Activated CD4-positive, alpha-beta T cell treated with anti-CD3 and anti-CD28 coated beads for 24 hours (primary cell): ENCODE results near the gene CLRN3.

Experiments used
- DNase-seq, 2 donors: peaks; one replicate each; pipeline ENCODE4 v3.0.0-alpha.2; 2020; ENCODE audit warnings: low read depth in 2 of 2

Gene CLRN3, protein sequence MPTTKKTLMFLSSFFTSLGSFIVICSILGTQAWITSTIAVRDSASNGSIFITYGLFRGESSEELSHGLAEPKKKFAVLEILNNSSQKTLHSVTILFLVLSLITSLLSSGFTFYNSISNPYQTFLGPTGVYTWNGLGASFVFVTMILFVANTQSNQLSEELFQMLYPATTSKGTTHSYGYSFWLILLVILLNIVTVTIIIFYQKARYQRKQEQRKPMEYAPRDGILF

DNA sequence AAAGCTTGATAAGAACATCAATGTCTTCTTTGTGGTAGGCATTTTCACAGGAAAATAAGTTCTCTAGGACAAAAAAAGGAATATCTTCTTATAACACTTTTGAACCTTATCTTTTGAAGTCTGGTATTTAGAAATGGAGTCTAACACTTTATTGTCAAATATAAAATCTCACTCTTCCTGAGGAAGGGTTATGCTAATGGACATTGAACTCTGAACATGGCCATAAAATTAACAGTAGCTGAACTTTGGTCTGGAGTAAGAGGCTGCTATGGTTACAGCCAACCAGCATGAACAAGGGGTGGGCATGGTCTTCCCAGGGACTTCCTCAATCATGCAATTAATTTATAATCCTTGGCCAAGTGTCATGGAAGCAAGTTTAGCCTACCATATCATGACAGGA is at the start of gene CLRN3:
TSS of gene CLRN3 (minus strand) at position 199 of the 400 bp plus-strand sequence. CDS start at position 42, 157 bp downstream.
- no peak for DNase-seq

DNA sequence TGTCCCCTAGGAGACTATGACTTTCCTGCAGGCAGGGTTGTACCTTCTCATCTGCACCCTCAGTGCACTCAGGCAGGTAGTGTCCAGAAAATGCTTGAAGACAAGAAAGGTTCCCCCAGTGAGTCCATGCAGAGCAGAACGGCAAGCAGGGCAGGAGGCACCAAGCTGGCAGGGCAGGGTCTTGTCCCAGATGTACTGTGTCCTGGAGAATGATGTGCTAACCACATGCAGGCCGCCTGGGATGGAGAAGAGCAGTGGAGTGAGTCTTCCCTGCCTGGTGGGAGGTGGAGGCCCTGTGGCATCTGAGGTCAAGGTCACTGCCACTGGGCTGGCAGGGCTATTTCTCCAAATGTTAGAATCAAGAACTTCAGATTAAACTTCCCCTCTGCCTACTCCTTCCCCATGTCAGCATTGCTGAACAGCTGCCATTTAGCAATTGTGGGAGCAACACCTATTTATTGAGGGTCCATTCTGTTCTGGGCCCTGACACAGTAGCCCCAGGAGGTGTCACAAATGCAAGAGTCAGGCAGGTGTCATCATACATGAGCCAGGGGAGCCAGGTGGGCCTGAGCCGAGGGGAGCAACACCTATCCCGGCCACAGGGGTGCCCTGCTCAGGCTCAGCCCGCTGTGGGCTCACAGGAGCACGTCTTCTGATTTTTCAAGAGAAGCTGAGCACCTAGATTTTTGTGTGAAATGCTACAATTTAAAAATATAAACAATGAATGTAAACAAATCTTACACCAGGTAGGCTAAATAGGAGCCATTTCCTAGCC is 48.3 kb upstream of the CLRN3 start:
- DNase-seq, result no peak

GRCh38 chr10:127939786-127940330 is 47.1 kb upstream of the CLRN3 start:
- no peak for DNase-seq

DNA sequence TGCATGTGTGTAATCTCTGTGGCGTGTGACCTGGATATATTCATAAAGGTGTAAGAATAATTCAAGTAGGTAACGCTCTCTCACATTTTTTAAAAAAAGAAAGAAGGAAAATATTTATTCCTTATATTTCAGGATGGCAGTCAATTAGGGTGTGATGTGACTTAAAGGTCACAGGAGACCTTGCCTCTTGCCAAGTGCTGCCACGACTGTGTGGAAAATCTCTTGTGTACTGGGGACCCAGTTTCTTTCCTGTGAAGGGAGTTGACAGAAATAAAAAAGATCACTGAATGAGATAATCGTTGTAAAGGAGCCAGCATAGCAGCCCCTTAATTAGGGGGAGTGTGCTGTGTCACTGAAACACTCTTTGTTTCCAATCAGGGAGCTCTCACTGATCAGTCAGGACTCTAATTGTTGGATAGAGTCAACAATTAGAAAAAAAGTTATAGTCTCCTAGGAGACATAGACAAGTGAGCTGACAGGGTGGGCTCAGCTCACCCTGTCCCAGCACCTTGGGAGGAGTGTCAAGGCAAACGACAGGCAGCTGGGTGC is 45.2 kb upstream of the CLRN3 start:
- no peak for DNase-seq

GRCh38 chr10:127937069-127937468 is 44.3 kb upstream of the CLRN3 start:
- DNase-seq, result no peak

DNA sequence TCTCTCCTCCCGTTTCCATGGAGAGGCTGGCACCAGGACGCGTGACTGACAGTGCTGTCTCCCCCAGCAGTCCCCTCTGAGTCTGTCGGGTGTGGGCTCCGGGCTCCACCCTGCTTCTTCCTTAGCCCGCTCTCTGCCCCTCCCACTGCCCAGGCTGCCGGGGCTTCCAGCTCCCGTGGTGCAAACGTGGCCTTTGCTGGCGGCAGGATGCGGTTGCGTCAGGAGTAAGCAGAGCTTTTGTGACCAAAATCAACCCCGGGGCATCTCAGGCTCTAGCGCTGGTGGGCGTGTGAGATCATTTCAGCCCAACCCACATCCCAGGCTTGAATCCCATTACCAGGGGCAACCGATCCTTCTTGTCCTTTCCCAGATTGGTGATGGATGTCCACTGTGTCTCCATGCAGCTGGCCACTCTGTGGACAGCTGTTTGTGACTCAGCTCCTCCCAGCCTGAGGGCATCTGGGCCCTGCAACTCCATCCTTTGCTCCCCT is 42.4 kb upstream of the CLRN3 start:
- DNase-seq, result no peak

- DNase-seq, result no peak
Observed at GRCh38 chr10:127934383-127934782, 41.6 kb upstream of the CLRN3 start.

DNA sequence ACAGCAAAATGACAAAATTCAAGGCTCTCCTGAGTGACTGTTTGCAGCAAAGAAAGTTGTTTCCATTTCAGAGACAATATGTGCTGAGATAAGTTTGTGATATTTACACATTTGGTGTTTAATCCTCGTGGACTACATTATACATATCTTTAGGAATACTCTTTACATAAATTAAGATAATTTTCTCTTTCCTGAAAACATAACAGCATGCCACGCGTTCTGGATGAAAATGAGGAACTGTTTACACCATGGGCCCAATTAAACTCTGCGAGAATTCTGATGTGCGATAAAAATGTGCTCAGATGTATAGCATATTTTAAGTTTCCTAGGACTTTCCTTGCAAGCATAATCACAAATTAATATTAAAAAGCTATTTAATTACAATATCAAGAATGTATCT is 40.5 kb upstream of the CLRN3 start:
- no peak for DNase-seq

GRCh38 chr10:127932521-127933270 is 40.0 kb upstream of the CLRN3 start:
- no peak for DNase-seq

- DNase-seq, result no peak
Observed at GRCh38 chr10:127928021-127928806, 35.5 kb upstream of the CLRN3 start.

DNA sequence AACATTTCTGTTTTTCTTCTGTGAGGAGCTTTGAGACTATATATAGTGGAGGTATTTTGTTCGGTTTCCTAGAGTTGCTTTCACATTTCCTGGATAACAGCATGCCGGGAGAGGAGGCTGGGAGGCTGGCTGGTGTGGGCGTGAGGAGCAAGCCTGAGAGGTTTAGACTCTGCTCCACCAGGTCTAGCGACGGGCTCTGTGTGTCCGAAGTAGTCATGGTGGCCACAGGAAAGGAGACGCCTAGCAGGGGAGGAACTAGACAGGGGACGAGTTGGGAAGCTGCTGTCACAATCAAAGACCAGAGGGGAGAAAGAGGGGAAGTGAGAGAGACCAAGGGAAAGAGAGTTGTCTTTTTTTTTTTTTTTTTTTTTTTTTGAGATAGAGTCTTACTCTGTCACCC is 33.7 kb upstream of the CLRN3 start:
- DNase-seq, result no peak

GRCh38 chr10:127925471-127926207 is 32.9 kb upstream of the CLRN3 start:
- DNase-seq, result no peak

DNA sequence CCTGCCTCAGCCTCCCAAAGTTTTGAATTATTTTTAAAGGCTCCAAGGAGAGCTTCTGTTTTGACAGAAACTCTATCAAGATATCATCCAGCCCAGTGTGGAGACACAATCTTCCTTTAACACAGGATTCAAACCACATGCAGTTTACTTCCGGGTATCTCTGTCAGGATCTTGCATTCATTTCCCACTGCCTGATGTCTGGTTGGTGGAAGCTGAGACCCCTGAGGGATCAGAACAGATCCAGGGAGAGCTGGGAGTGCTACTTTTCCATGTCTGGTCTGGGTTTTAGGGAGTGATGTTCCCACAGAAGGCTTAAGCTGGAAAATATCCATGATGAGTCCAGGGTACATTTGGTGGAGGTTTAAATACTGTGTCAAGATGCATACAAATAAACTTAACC is 30.9 kb upstream of the CLRN3 start:
- no peak for DNase-seq

DNA sequence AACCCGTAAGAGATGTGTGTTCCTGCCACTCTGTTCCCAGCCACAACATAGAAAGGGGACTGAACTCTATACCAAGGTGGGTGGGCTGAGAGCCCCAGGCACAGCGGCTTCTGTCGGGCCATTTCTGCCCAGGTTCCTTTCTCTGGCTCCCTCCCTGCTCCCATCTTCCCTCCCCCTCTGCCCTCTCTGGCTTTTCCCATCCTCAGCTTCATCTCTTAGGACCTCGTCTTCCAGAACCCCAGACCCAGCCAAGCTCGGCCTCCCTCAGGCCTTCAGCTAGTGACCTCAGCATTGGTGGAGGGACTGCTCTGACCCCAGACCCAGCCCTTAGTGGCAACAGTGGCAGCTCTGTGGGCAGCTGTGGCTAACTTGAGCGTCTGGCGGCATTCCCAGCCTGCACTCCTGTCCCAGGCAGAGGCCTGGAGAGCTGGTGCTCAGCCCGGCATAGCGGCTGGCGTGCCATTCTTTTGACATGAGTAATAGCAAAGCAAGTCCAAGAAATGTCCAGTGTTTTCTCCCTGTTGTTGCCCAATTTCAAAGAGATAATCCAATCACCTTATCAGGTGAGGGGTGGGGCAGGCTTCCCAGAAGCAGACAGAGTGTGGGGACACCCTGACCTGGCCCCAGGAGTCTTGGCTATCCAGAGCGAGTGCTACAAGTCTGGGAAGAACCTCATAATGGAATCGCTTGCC is 30.1 kb upstream of the CLRN3 start:
- DNase-seq, result no peak

- no peak for DNase-seq
Observed at GRCh38 chr10:127922206-127922605, 29.5 kb upstream of the CLRN3 start.

DNA sequence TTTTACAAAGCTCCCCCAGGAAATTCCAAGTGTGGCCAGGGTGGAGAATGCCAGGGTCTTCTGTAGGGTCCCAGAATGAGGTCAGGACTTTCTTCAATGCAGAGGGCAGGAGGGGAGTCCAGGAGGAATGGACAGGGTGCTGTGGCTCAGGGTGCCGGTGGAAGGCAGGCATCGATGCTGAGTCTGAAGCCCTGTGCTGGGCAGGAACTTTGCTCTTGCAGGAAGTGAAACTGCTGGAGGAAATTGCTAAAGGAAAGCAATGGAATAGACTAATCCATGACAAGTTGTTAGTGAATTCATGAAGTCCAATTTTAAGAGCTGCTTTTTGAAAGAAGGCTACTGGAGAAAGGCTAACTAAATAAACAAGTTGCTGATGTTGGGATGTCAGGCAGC is 29.0 kb upstream of the CLRN3 start:
- no peak for DNase-seq

DNA sequence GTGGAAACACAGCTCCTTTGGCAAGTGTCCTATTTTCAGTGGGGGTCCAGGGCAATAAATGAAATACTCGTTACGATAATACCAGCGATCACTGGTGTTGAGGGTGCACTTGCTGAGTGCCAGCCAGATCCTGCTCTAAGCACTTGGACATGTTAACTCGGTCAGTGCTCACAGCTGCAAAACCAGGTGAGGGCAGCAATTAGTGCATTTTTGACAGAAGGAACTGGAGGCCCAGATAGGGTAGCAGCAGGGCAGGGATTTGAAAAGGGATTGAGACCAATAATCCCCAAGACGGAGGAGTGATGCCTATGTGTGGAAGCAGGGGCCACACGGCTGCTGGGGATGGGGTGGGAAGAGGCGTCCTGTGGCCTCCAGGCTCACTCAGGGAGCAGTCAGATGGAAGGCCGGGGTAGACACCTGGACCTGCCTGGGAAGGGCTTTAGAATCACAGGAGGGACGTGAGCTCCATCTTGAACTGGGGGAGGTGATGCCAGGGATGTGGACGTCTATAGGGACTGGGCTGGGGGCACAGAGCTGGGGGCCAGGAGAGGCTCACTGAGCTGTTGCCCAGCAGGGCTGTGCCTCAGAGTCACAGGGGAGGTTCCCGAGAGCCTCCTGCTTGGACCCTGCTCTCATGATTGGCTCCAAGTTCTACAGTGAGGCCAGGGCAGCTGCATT is 28.5 kb upstream of the CLRN3 start:
- no peak for DNase-seq

DNA sequence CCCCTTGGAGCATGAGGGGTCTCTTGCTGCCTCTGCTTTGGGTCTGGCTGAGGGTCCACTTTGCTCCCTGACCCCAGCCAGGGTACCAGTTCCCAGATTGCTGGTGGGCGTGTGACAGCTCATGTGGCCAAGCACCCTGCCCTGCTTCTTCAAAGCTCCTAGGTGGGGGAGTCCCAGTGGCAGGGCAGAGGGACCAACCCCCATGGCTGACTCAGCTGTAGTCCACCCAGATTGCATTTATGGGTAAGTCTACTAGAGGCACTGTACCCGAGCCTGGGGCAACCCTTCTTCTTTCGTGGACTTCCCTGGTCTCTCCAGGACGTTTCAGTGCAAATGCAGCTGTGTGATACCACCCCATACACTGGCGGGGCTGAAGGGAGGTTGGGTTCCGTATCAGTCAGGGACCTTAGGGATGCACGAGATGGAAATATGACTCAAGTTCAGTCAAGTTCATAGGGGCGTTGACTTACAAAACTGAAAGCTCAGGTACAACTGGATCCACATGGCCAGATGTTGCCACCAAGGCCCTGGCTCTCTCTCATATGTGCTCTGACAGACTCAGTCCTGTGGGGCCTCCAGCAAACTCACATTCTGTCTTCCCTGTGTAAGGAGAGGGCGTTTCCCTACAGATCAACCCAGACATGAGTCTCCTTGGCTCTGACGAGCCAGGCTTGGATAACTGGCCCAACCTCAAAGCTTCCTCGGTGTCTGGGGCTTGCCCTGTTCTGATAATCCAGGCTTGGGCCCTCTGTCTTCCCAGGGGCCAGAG is 27.7 kb upstream of the CLRN3 start:
- DNase-seq, result no peak
